ENCODE measurements around the gene AVPI1.
"Not testable (repeated sequence)": the region's sequence is repeated elsewhere in the genome, so short reads cannot be mapped to it uniquely, and the experiment has no call there.

AVPI1 gene

DNA sequence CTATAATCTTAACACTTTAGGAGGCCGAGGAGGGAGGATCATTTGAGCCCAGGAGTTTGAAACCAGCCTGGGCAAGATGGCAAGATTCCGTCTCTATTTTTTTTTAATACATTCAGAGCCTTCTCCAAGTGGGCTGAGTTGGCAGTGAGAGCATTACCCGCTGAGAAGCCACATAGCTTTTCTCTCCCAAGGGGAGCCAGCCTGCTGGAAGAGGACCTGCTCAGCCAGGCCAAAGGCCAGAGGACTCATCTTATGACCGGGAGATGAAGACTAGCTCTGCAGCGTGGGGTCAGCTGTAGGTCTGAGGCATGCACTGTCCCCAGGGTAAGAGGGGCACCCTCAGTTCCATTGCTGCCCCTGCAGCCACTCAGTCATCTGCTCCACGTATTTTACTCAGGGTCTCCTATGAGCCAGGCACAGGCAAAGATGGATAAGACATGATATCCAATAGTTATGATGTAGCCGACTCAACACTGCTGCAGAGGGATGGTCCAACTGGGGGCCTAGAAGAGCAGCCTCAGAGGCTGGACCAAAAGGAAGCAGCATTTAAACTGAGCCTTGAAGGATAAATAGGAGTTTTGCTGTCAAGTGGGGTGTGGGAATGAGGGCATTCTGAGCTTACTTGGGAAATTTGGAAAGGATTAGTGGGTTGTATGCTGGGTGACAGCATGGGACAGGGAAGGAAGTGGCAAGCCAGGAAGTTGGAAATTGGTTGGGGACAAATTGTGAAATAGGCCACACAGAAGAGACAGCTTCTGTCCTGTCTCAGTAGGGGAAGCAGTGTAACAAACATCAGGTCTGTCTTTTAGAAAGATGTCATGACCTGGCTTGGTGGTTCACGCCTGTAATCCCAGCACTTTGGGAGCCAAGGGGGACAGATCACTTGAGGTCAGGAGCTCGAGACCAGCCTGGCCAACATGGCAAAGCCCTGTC, 24.9 kb upstream of the AVPI1 start:
- DNase-seq (ENCODE audit: low spot score) (no peak), FAIRE-seq (no peak)

DNA sequence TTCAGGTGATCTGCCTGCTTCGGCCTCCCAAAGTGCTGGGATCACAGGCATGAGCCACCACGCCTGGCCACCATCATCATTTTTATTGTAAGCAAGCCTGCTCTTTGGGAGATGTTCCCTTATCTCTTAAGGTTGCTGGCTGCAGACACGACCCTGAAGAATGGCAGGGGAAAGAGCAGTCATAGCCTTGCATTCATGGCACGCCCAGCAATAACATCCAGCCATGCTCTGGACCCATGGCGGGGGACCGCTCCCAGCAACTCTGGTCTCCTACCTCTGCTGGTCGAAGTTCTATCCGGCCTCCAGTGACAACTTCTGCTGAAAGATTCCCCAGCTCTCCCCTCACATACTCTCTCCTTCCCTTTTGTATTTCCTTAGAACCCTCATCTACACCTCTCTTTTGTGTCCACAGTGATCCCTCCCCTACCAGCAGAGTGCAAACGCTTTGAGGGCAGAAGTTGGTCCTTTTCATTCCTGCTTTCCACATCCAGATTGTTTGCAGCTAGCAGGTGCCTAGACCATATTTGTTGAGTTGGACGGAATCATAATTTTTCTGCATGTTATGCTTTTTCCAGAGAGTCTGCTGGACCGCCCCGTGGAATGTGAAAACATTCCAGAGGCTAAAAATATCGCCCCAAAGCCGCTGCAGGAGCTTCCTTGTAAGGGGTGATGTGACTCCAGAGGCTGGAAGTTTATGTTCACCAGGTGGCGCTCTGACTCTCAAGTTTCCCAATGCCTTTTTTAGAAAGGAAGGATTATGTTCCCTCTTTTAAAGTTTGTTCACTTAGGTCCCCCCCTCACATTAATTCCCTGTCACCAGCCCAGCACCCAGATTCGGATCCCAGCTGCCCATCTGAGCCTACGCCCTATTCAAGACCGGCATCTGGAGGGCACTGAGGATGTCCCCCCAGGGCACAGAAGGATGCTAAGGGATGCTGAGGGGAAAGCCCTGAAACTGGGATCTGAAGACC, 22.2 kb upstream of the AVPI1 start:
- FAIRE-seq: no peak
- peak; percentile 56 for DNase-seq (ENCODE audit: low spot score)

GRCh38 chr10:97708167-97708566, 21.1 kb upstream of the AVPI1 start:
- FAIRE-seq (no peak), DNase-seq (ENCODE audit: low spot score) (no peak)

GRCh38 chr10:97707134-97707861, 20.3 kb upstream of the AVPI1 start:
- DNase-seq (ENCODE audit: low spot score) (no peak), FAIRE-seq (no peak)

DNA sequence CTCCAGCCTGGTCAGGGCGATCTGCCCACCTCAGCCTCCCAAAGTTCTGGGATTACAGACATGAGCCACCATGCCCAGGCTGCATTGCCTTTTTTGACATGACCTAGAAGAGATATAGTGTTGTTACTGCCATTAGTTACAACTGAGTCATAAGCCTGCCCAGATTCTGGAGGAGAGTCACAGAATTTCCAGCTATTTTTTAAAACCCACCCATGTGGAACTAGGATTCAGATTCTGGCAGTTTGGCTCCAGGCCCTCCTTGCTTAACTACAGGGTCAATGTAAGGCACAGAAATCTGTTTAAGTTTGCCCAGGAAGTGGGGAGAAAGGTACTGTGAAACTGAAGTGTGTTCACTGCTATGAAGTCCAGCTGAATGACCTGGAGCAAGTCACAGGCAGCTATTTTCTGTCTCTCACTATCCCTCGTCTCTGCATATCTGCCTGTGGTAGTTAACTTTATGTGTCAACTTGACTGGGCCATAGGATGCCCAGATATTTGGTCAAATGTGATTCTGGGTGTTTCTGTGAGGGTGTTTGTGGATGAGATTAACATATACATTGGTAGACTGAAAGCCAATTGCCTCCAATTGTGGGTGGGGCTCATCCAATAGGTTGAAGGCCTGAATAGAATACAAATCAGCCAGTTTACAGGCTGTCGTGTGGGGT, 18.1 kb upstream of the AVPI1 start:
- FAIRE-seq: no peak
- no peak for DNase-seq (ENCODE audit: low spot score)

GRCh38 chr10:97704341-97704740, 17.3 kb upstream of the AVPI1 start:
- DNase-seq (ENCODE audit: low spot score) (no peak), FAIRE-seq (no peak)

GRCh38 chr10:97703398-97704067, 16.5 kb upstream of the AVPI1 start:
- DNase-seq (ENCODE audit: low spot score) (no peak), FAIRE-seq (no peak)

DNA sequence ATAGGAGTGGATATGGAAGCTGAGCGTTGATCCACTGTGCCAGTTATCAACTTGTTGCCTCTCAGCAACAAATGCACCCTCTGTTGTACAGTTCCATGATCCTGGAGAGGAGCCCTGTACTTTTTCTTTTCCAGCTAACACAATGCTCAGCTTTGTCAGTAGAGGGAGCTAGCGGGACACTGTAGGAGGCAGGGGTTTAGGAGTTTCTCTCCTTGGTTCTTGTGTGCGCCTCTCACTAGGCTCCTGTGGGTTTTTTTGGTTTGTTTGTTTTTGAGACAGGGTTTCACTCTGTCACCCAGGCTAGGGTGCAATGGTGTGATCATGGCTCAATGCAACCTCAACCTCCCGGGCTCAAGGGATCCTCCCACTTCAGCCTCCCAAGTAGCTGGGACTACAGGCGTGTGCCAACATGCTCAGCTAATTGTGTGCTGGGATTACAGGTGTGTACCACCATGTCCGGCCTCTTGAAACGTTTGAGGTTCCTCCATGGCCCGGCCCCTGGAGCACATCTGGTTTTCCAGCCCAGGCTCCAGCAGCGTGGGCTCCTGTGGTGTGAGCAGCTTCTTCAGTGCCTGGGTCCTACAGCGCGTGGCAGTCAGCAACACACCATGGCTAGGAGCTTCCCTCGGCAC, 14.5 kb upstream of the AVPI1 start:
- no peak for FAIRE-seq

GRCh38 chr10:97698072-97698655, 11.1 kb upstream of the AVPI1 start:
- FAIRE-seq; DNase-seq (ENCODE audit: low spot score): not testable (repeated sequence)

More for the DNA sequence above, 14.5 kb upstream of the AVPI1 start:
- peak; percentile 75 for DNase-seq (ENCODE audit: low spot score)

DNA sequence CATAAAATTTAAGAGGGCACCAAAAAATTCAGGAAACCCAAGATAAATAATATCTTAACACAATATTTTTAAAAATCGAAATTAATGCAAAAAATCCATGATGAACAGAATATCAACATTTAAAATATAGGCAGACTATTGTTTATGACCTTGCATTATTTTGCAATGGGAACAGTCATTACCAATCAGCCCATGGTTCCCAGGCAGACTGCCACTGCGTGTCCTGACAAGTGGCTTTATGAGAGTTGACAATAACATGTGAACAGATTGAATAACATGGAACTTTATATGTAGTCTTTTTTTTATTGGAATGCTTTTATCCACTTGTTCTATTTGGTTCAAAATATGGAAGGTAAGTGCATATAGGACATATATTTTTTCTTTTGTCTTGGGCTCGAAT, 3.1 kb upstream of the AVPI1 start:
- FAIRE-seq (no peak), DNase-seq (ENCODE audit: low spot score) (no peak)

GRCh38 chr10:97689559-97690020, 2.5 kb upstream of the AVPI1 start:
- FAIRE-seq (no peak), DNase-seq (ENCODE audit: low spot score) (peak; percentile 73)

GRCh38 chr10:97687785-97688781, 1.0 kb upstream of the AVPI1 start:
- FAIRE-seq (no peak), DNase-seq (ENCODE audit: low spot score) (no peak)

DNA sequence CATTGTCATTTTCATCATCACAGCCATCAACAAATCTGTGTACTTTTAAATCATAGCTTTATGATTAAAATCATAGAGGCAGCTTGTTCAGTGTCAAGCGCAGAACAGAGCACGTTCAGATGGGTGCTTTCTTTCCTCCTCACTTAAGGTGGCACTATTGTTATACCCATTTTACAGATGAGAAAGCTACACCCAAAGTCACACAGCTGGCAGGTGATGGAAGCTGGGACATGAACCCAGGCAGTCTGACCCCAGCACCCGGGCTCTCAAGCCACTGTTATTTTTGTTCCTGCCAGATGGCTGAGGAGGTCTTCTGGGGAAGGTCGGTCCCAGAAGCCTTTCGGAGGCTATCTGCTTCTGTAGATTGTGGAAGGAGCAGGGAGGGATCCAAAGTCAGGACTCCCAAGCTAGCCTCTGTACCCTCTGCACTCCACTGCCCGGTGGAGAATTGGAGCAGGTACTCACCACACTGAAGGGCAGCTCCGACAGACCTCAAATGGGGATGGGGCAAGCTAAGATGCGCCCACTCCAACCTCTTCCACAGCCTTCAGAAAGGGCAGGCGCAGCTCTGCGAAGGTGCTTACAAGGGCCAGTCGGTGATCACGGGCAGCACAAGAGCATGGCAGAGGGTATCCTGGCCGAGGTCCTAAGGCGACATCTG, 610 bp downstream of the AVPI1 start:
- DNase-seq (ENCODE audit: low spot score) (no peak), FAIRE-seq (no peak)

GRCh38 chr10:97685395-97685958, 1.6 kb downstream of the AVPI1 start:
- DNase-seq (ENCODE audit: low spot score) (peak; percentile 51), FAIRE-seq (no peak)

GRCh38 chr10:97684866-97685394, 2.1 kb downstream of the AVPI1 start:
- FAIRE-seq (no peak), DNase-seq (ENCODE audit: low spot score) (no peak)

DNA sequence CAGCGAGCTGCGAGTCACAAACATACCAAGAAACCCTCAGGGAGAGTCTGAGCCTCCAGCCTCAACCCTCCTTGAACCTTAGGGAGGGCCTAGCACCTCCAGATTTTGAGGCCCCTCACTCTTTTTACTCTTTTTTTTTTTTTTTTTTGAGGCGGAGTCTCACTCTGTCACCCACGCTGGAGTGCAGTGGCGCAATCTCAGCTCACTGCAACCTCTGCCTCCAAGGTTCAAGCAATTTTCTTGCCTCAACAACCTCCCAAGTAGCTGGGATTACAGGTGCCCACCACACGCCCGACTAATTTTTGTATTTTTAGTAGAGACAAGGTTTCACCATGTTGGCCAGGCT, 2.7 kb downstream of the AVPI1 start:
- not testable (repeated sequence) for FAIRE-seq; DNase-seq (ENCODE audit: low spot score)

All from urothelium cell line (cell line).